GM18519 (cell line): Measurements from ENCODE around the gene ZNF219.
"Not testable (repeated sequence)": the region's sequence is repeated elsewhere in the genome, so short reads cannot be mapped to it uniquely, and the experiment has no call there.

Source experiments
- ATAC-seq: cut with Tn5 transposase; IDR thresholded peaks from one replicate; pipeline ENCODE4 v1.9.1; 2021; ENCODE audit warnings: mild to moderate bottlenecking, moderate library complexity; ENCODE audit not compliant: unreplicated experiment, low FRiP score

Gene ZNF219

GRCh38 chr14:21049271-21049673, 49.2 kb downstream of the ZNF219 start:
- no peak for ATAC-seq

- no peak for ATAC-seq
Observed at GRCh38 chr14:21048638-21049037, 49.8 kb downstream of the ZNF219 start.

- no peak for ATAC-seq
Observed at GRCh38 chr14:21047378-21047781, 51.1 kb downstream of the ZNF219 start.

GRCh38 chr14:21043974-21044618, 54.4 kb downstream of the ZNF219 start:
- ATAC-seq, result no peak

GRCh38 chr14:21043387-21043973, 55.0 kb downstream of the ZNF219 start:
- ATAC-seq, result no peak

- ATAC-seq, result no peak
Observed at GRCh38 chr14:21042918-21043317, 55.5 kb downstream of the ZNF219 start.

GRCh38 chr14:21041676-21042433, 56.6 kb downstream of the ZNF219 start, which contains the start of gene RNASE7:
RNASE7 (plus strand) TSS chr14:21042362; CDS start chr14:21042993, 631 bp downstream.
- ATAC-seq, result no peak

- ATAC-seq, result not testable (repeated sequence)
Observed at GRCh38 chr14:21040941-21041340, 57.5 kb downstream of the ZNF219 start.

- no peak for ATAC-seq
Observed at GRCh38 chr14:21040370-21040925, 58.0 kb downstream of the ZNF219 start.
